HG03108 (cell line): ENCODE results near the gene WWTR1.

Experiments used
- ATAC-seq: cut with Tn5 transposase; IDR thresholded peaks from one replicate; pipeline ENCODE4 v1.9.1; 2021; ENCODE audit warnings: moderate library complexity; ENCODE audit not compliant: unreplicated experiment

WWTR1 gene

DNA sequence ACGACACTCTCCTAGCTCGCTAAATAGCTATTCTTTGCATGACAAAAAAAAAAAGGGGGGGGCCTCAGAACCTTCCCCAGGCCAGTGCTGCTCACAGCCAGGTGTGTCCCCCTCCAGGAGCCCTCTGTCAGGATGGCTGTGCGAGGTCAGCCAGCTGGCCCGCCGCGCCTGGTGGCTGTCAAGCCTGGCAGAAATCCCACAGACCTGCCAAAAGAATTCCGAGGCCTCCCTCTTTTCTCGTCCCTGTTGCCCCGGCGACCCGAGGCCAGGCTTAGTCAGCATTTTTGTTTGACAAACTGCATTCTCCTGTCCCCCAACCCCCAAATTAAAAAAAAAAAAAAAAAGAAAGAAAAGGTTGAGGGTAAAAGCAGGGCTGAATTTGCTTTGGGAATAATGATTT lies 121.4 kb downstream of the WWTR1 start:
- ATAC-seq: no peak

DNA sequence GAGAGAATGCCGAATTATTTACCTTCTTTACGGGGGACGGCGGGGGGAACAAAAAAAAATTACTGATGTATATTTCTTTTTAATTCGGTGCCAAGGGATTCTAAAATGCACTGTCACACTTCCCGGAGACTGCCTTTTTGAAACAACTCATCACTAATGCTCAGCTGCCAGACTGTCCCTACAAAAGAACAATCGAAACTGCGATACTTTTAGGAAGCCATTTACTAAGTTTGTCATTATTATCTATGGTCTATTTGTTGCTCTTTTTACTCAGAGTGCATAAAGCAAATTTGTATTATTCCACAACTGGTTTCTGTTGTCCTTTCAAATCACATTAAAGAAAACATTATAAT lies 122.5 kb downstream of the WWTR1 start:
- no peak for ATAC-seq

DNA sequence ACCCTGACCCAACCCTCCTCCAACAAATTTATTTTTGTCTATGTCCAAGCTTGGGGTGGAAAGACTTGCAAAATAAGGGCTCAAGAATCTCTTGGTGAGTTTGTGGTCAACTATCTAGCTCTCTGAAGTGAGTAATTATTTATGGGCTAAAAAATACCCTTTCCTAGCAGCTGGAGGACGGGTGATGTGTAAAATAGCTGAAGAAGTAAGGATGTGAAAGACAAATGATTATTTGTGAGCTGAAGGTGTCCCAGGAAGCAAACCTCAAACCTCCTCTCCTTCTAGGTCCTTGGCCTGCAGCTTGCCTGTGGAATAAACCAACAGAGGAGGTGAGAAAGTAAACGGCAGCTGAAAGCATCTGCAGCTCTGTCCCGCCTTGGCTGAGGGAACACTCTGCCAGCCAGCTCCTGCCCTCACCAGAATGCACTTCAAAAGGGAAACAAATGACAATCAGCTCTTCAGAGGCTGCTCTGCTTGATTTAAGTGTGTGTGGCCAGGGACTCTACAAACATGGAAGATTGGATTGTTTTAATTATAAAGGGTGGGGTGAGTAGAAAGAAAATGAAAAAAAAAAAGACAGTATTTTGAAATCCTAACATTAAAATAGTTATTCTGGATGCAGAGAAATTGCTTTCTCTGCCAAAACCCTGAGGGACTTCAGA lies 123.0 kb downstream of the WWTR1 start:
- ATAC-seq: no peak

DNA sequence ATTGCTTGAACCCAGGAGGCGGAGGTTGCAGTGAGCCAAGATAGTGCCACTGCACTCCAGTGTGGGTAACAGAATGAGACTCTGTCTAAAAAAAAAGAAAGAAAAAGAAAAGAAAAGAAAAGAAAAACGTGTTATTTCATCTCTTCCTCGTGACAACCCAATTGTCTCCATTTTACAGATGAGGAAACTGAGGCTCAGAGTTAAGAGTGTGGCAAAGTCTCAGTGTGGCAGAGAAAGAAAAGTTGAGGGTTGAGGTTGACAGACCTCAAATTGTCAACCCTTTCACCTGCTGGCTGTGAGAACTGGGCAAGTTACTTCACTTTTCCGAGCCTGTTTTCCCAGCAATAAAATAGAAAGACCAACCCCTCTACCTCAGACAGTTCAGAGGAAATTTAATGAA lies 123.7 kb downstream of the WWTR1 start:
- no peak for ATAC-seq

DNA sequence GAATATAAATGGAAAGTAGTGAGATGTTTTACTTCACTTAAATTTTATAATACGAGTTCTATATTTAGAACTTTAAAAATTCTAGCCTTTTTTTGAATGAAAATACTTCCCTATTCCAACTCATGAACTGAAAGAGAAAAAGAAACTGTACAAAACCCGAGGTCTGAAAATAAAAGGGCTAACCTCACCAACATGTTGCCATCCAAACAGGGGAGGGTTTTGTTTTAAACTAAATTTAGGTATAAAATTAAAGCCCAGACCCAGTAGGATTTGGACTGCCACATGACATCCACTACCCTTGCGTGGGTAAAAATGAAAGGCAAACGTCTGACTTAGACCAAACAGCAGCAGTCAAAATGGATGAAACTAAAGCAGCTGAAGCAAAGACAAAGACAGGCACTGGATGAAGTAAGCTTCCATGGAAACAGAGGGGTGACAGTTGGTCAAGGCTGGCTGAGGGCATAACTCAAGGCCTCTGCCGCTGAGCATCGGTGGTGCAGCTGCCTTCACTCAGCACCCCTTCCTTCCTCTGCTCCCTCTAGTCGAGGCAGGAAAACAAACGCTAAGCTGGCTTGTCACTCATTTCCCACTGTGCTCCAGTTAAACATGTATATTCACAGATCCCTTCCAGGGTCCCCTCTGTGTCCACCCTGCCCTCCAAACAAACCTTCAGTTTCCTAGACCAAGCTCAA lies 125.2 kb downstream of the WWTR1 start:
- no peak for ATAC-seq

DNA sequence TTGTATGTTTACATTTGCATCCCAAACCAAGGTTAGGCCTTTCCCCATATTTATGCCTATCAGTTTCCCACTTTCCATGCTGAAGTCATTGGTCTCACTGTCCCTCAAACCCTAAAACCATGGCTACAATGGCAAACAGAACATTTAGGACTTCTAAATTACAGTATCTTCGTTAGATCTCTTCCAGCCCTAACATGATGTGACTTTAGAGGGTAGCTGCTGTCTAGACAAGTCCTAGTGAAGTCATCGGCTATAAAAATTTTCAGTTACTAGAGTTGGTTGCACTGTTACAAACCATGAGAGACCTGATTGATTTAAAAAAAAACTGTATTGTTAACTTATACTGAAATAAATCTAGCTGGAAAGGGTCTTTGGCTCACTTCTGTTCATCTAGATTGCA lies 128.7 kb downstream of the WWTR1 start:
- ATAC-seq: no peak

DNA sequence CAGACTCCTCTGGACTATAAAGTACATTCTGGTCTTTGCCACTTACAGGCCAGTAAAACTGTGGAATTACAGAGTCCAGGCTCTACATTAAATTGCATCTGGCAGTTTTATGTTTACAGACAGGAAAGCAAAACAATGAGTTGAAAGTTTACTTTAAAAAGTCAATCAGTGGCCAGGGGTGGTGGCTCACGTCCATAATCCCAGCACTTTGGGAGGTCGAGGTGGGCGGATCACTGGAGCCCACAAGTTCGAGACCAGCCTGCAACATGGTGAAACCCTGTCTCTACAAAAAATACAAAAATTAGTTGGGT lies 129.5 kb downstream of the WWTR1 start:
- no peak for ATAC-seq

DNA sequence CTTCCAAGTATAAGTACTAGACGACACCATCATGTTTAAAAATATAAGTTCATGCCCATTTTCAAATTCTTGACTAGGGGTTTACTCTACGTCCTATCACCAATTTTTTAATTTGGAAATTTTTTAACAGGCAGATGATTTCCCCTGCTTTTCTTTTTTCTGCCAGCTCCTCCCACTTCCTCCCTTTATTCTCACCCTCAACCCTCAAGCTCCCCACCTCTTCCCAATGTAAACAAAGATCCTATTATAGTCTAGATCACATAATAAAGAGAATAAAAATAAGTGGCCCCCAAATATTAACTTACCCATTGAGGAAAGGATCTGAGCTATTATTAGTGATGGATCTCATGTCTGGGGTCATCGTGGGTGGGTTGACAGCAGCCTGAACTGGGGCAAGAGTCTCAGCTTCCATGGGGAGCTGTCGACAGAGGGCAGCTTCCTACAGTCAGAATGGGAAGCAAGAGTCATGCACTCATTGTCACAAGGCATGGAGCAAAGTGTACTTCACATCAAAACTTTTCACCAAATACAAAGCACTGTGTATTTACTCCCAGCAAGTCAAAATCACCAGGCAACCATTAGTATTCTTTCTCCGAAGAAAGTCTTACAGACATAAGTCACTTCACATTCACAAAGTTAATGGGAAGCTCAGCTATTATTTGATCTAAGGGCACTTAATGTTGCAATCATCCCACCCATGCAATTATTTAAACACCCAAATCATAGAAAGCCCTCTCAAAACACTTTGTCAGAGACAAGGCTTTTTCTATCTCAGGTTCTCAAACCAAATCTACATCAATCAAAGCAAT lies 130.1 kb downstream of the WWTR1 start:
- ATAC-seq: no peak

DNA sequence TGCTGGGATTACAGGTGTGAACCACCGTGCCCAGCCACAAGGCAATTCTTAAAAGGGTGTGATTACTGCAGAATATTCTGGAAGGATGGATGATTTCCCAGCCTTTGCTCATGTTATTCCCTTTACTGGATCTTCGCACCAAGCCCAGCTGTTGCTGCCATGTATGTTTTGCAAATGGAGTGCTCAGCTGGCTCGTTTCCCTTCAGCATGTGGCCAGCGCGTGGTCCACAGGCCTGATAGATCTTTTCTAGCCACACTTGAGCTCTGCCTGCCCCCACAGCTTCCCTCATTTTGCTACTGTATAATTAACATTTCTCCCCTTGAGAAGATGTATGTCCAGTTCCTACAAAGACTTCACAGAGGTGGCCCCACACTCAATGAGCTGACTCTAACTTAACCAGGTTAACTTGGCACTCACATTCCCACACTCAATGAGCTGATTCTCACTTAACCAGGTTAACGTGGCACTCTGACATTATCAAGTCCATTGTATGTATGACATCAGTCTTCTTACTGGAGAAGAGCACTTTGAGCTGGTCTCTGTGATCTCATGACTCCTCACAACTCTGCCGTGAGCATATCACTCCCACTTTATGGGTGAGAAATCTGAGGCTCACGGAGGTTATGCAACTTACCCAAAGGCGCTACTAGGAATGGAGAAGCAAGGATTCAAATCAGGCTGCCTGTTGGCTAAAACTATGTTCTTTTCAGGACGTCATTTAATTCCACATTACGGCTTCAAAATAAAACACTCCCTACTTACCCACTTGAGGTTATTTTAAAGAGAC lies 134.1 kb downstream of the WWTR1 start:
- no peak for ATAC-seq

DNA sequence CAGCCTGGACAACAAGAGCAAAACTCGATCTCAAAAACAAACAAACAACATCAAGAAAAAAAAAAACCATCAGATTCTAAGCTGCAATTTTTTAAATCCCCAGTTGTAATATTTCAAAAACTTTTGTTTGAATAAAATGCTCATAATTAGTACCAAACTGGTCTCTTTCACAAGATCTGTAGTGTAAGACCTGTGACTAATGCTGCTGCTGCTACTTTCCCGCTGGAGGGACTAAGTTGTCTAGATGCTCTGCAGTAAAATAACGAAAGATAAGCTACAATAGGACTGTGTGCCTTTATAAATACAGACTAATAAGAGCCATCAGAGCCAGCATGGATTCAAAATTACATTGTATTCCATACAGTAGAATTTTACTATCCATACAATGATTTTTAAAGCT lies 137.9 kb downstream of the WWTR1 start:
- no peak for ATAC-seq

DNA sequence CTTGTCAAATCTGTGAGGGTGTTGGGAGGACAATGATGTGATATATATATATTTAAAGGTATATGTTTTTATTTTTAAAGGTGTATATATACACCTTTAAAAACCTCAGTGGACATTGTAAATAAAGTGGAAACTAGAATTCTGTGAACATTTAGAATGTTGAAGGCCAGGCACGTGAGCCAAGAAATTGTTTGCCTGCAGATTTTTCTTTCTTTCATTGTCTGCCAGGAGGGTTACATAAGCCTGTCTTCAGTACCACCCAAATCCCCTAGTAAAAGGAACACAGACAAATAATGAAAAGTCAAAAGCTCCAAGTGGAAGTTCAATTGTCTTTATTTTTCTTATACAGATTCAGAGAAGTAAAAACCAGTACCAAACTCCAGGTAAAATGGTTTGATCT lies 140.9 kb downstream of the WWTR1 start:
- ATAC-seq: no peak

DNA sequence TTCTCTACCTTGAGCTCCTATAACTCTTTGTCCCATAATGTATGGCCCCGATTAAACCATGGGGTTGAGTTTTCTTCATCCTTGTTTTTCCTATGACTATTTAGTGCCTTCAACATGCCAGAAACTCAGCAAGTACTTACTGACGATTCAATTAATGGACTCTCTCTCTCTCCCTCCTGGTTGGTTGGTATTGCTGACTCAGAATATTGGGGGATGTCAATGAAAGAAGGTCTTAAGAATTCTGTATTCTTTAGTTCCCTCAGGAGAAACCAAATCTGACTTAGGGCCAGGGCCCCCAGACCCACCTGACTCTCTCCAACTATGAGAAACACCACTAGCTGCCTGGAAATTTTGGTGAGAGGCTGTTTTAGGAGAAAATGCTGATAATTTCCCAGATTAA lies 142.6 kb downstream of the WWTR1 start:
- ATAC-seq: no peak

DNA sequence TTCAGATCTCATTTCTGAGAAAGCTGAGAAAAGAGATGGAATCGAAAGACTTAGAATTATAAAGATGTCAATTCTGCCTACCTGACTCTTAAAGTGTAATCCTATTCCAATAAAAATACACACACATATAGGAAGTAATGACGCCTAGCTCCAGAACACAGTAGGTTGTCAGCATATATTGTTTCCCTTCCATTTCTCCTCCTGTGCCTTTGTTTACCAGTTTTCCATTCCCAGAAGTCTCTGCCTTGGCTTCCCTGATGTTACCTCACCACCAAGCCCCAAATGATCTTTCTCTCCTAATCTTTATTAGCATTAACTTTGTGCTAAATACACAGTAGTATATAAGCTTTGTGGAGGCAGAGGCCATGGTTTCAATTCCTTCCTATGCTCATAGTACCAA lies 143.4 kb downstream of the WWTR1 start:
- no peak for ATAC-seq

DNA sequence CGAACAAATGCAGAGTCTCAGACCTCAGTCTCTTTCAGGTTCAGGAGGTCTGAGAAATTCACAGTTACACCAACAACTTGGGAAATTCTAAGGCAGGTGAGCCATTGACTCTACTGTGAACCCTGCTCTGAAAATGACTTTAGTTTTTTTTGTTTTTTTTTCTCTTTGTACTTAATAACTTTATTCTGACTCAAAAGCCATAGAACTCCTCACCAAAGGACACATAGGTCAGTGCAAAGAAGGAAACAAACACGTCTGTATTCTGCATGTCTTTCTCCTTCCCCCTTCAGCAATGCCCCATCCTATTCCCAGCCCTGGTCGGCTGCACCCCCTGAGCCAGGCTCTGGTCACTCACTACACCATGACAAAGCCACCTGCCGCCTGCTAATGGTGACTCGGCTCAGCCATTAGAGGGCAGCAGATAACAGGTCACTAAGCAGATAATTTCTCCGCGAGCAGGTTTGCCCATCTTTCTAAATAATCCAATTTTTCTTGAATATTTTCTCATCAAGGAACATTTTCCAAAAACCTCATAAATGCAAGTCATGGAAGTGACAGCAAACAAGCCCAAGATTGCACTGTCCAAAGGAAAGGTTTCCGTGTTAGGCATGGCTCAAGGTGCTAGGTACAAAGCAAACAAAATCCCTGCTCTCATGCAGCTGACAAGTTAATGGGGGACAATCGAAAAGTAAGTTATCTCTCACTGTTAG lies 145.6 kb downstream of the WWTR1 start:
- peak; percentile 66 for ATAC-seq

DNA sequence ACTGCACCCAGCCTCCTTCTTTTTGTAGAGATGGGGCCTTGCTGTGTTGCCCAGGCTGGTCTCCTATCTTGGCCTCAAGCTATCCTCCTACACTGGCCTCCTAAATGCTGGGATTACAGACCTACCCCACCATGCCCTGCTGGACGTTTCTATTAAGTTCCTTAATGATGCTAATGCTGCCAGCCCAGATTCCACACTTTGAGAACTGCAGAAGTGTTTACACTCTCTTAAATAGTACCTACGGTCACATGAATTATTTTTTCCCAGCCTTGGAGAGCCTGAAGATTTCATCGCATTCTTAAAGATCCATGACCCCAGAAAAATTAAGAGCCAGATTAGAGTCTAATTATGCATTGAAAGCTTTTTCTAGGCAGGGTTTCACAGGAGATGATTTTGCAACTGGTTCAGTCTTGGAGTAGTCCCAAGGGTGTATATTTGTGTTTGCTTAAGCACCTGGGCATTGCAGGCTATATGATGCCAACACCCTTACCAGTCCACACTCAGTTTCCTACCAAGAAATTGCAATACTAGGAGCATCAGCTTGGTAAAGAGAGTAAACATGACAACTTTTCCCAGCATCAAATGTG lies 146.7 kb downstream of the WWTR1 start:
- no peak for ATAC-seq

DNA sequence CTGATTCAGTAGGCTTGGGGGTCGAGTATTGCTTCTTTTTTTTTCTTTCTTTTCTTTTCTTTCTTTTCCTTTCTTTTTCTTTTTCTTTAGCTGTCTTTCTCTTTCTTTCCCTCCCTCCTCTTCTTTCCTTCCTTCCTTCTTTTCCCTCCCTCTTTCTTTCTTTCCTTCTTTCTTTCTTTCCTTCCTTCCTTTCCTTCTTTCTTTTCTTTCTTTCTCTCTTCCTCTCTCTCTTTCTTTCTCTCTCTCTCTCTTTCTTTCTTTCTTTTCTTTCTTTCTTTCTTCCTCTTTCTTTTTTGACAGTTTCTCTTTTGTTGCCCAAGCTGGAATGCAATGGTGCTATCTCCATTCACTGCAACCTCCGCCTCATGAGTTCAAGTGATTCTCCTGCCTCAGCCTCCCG lies 147.3 kb downstream of the WWTR1 start:
- ATAC-seq: no peak

DNA sequence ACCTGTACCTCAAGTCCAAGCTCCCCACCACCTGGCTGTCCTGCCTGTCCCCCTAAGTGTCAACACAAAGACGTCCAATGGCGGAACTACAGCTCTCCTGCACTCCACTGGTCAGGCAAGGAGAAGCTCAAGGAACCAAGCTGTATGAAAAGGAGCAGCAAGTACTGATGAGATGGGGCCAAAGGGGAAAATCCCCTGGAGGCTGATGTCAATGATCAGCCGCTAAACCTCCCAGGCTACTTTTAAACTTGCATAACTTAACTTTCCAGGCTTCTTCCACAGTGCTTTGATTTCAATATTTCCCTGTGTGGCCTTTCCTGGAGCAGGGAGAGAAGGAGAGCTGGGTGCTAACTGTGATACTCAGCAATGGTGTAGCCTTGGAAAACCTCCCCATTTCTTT lies 148.3 kb downstream of the WWTR1 start:
- ATAC-seq: no peak

DNA sequence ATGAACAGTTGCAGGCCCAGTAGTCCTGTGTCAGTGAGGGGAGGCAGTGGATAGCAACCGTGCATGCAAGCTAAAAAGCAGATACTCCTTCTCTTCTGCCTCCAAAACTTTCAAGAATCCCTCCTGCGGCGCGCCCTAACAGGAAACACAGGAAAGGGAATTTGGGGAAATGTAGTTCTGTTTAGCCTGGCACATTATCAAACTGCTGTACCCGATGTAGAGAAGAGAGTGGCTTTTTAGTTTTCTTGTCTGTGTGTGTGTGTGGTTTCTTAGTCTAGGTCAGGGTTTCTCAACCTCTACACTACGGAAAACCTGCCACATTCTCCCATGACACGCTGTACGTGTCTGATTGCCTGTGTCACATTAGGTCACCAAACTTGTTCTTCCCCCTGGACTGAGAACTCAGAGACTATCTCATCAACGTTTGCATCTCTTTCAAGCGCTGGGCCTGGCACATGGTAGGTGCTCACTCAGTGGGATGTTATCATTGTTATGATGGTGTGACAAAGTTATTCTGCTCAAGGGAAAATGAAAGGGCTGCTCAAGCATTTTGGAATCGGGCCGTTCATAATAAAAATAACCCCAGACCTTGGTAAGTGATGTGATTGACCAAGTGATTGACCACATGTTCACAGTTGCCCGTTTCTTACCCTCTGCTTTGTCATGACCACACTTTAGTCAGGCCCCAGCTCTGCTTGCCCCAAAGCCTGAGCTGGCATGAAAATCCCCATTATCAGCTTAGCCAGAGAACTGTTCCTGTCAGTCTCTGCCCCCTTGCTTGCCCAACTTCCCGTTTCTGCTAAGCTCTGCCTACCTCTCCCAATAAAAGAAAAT lies 150.1 kb downstream of the WWTR1 start:
- ATAC-seq: no peak

DNA sequence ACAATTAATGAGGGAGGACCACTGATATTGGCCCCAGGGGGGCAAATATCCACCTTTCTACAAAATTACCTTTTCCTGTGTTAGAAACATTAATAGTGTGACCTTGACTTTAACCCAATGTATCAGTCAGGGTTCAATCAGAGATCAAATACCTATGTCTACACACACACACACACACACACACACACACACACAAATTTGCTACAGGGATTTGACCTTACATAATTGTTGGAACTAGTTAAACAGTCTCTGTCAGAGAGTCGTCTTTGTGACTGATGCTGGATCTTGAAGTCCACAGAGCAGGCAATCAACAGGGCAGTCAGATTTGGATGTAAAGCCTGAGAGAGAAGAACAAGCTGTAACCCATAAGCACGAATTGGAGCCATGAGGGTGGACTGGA lies 150.9 kb downstream of the WWTR1 start:
- no peak for ATAC-seq

DNA sequence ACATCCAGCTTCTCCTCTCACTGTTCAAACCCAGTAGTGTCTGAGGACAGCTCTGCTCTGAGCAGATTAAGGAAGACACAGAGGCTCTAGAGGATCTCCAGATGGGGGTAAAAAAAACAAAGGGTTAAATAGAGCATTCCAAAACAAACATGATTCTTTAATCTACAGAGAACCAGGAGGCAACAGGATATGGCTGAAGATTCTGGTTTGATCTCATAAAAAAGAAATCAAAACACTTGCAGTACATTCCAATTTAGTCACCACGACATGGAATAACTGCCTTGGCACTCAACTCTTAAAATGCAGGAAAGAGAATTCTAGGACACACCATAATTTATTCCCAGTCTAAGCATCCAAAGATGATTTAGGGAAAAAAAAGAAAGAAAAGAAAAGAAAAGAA lies 151.3 kb downstream of the WWTR1 start:
- ATAC-seq: no peak
